ENCODE results near the gene ETV3. TPM values are rescaled to one million over a fixed set of nuclear protein-coding genes. Genes with fewer than 3 reads are reported as not detected.
"Not testable (repeated sequence)": the region's sequence is repeated elsewhere in the genome, so short reads cannot be mapped to it uniquely, and the experiment has no call there.

The ETV3 gene
- total RNA-seq, 1 donor from 2014 or later, result 9.6 TPM

- Histone ChIP-seq H3K36me3 (no peaks in the 10 kb centered on the region), H3K9me3 (no peaks in the 10 kb centered on the region), H3K27me3 (no peaks in the 10 kb centered on the region), H3K4me3 (no peak overlapping the region), H3K27ac (no peak overlapping the region), H3K4me1 (no peaks in the 10 kb centered on the region)
- intact Hi-C loops (cut with DNase I), result no loop called here
- no peak for TF ChIP-seq CTCF (IDR thresholded peaks at IDR 0.05)
- DNase-seq (ENCODE audit: low spot score in 2 of 2), result no peak
Observed at GRCh38 chr1:157178490-157178889, 40.3 kb upstream of the ETV3 start.

- no peak for DNase-seq (ENCODE audit: low spot score in 2 of 2)
- Histone ChIP-seq H3K9me3 (no peaks in the 10 kb centered on the region), H3K27ac (no peak overlapping the region), H3K4me1 (no peaks in the 10 kb centered on the region), H3K36me3 (no peaks in the 10 kb centered on the region), H3K4me3 (no peak overlapping the region), H3K27me3 (no peaks in the 10 kb centered on the region)
- TF ChIP-seq CTCF (IDR thresholded peaks at IDR 0.05), result no peak
- intact Hi-C loops (cut with DNase I), result no loop called here
Observed at GRCh38 chr1:157177733-157178394, 39.7 kb upstream of the ETV3 start.

- Histone ChIP-seq H3K27ac (no peak overlapping the region), H3K9me3 (no peaks in the 10 kb centered on the region), H3K27me3 (no peaks in the 10 kb centered on the region), H3K4me3 (no peak overlapping the region), H3K36me3 (no peaks in the 10 kb centered on the region), H3K4me1 (no peaks in the 10 kb centered on the region)
- DNase-seq (ENCODE audit: low spot score in 2 of 2), result no peak
- TF ChIP-seq CTCF (IDR thresholded peaks at IDR 0.05), result no peak
- intact Hi-C loops (cut with DNase I), result no loop called here
Observed at GRCh38 chr1:157176591-157177121, 38.5 kb upstream of the ETV3 start.

- H3K27ac ChIP-seq, result no peak overlapping the region
- no peak overlapping the region for H3K4me3 ChIP-seq
- no peaks in the 10 kb centered on the region for H3K27me3 ChIP-seq
- DNase-seq (ENCODE audit: low spot score in 2 of 2), result no peak
- H3K9me3 ChIP-seq, result no peaks in the 10 kb centered on the region
- no peak for TF ChIP-seq CTCF (IDR thresholded peaks at IDR 0.05)
- no peaks in the 10 kb centered on the region for H3K4me1 ChIP-seq
- intact Hi-C loops (cut with DNase I), result no loop called here
- no peaks in the 10 kb centered on the region for H3K36me3 ChIP-seq
Observed at GRCh38 chr1:157176016-157176415, 37.8 kb upstream of the ETV3 start.

- no peaks in the 10 kb centered on the region for H3K9me3 ChIP-seq
- intact Hi-C loops (cut with DNase I), result no loop called here
- no peak for TF ChIP-seq CTCF (IDR thresholded peaks at IDR 0.05)
- no peaks in the 10 kb centered on the region for H3K36me3 ChIP-seq
- no peak for DNase-seq (ENCODE audit: low spot score in 2 of 2)
- no peaks in the 10 kb centered on the region for H3K27me3 ChIP-seq
- H3K4me3 ChIP-seq, result no peak overlapping the region
- no peak overlapping the region for H3K27ac ChIP-seq
- H3K4me1 ChIP-seq, result no peaks in the 10 kb centered on the region
Observed at GRCh38 chr1:157173900-157174410, 35.8 kb upstream of the ETV3 start.

- DNase-seq (ENCODE audit: low spot score in 2 of 2); H3K36me3 ChIP-seq; H3K4me3 ChIP-seq; H3K9me3 ChIP-seq; H3K27ac ChIP-seq; intact Hi-C loops (cut with DNase I); H3K27me3 ChIP-seq; H3K4me1 ChIP-seq: not testable (repeated sequence)
Observed at GRCh38 chr1:157173241-157173640, 35.0 kb upstream of the ETV3 start.

- H3K36me3 ChIP-seq; H3K4me1 ChIP-seq; intact Hi-C loops (cut with DNase I); DNase-seq (ENCODE audit: low spot score in 2 of 2); H3K27me3 ChIP-seq; H3K4me3 ChIP-seq; H3K27ac ChIP-seq; H3K9me3 ChIP-seq: not testable (repeated sequence)
Observed at GRCh38 chr1:157172591-157172990, 34.4 kb upstream of the ETV3 start.

Data from ascending aorta (tissue), 2 donors.